Measurements from ENCODE around the gene MOB2.

The MOB2 gene

GRCh38 chr11:1508986-1509385 is 22.4 kb upstream of the MOB2 start:
- no peak for DNase-seq (ENCODE audit: low read depth)
- H3K4me3 ChIP-seq (ENCODE audit: low read depth, low read length): no peak overlapping the region
- TF ChIP-seq CTCF (IDR thresholded peaks at IDR 0.05; ENCODE audit: control insufficient read depth, extremely low read depth, insufficient read depth): no peak

DNA sequence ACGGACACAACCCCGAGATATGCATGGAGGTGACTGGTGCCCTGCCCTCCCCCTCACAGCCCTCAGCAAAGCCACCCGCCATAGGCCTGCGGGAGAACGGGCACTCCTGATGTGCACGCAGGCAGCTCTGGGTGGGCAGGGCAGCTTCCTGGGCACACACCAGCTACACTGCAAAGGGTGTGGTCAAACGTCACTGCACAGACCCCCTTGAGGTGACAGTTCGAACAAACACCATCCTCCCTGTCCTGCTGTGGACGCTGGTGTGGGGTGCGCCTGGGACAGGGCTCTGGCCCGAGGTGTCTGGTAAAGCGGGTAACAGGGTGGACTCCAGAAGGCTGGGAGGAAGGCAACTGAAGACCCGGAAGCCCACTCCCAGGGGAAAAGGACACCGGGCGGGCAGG is 21.9 kb upstream of the MOB2 start:
- TF ChIP-seq CTCF (IDR thresholded peaks at IDR 0.05; ENCODE audit: control insufficient read depth, extremely low read depth, insufficient read depth): no peak
- H3K4me3 ChIP-seq (ENCODE audit: low read depth, low read length): no peak overlapping the region
- DNase-seq (ENCODE audit: low read depth): no peak

DNA sequence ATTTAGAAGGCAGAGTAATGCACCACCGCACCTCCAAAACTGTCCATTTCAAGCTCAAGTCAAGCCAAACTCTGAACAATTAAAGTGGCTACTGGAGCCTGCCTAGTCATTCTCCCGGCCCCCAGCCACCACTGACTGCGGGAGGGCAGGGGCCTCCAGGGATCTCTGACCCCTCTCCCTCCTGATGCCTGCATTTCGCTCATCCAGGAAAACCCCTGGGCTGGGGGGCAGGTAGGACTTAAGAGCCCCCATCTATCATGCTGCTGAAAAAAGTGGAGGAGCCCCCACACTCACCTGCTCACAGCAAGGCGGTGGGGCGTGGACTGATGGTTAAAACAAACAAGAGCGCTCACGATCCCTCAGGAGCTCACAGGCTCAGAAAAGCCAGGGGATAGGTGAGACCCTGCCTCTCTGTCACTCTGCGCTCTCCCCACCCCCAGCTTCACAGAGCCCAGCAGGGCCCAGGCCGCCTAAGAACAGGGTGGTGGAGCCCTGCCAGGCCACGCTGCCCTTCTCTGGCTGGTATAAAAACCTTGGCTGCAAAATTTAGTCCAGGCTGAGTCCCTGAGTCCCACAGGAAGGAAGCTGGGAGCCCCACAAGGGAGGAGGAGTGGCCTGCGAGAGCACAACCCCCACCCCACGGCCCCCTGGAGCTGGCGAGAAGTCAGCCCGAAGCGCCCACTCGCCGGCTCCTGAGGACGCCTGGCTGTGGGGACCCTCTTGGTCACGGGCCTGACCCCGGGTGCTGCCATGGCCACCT is 21.0 kb upstream of the MOB2 start:
- no peak for DNase-seq (ENCODE audit: low read depth)
- TF ChIP-seq CTCF (IDR thresholded peaks at IDR 0.05; ENCODE audit: control insufficient read depth, extremely low read depth, insufficient read depth): no peak
- no peak overlapping the region for H3K4me3 ChIP-seq (ENCODE audit: low read depth, low read length)

- DNase-seq (ENCODE audit: low read depth): no peak
- no peak for TF ChIP-seq CTCF (IDR thresholded peaks at IDR 0.05; ENCODE audit: control insufficient read depth, extremely low read depth, insufficient read depth)
- no peak overlapping the region for H3K4me3 ChIP-seq (ENCODE audit: low read depth, low read length)
These were observed 20.4 kb upstream of the MOB2 start for GRCh38 chr11:1506981-1507380.

GRCh38 chr11:1505480-1505879 is 18.9 kb upstream of the MOB2 start:
- no peak overlapping the region for H3K4me3 ChIP-seq (ENCODE audit: low read depth, low read length)
- TF ChIP-seq CTCF (IDR thresholded peaks at IDR 0.05; ENCODE audit: control insufficient read depth, extremely low read depth, insufficient read depth): no peak
- DNase-seq (ENCODE audit: low read depth): no peak

GRCh38 chr11:1504581-1505290 is 18.2 kb upstream of the MOB2 start:
- no peak overlapping the region for H3K4me3 ChIP-seq (ENCODE audit: low read depth, low read length)
- TF ChIP-seq CTCF (IDR thresholded peaks at IDR 0.05; ENCODE audit: control insufficient read depth, extremely low read depth, insufficient read depth): no peak
- no peak for DNase-seq (ENCODE audit: low read depth)
